ENCODE data around the gene WDR48. TPM values are rescaled to one million over a fixed set of nuclear protein-coding genes. Genes with fewer than 3 reads are reported as not detected.

WDR48 gene
- total RNA-seq, 4 donors from 2014 or later = 18.3 to 49.3 (median 25.2) TPM

GRCh38 chr3:39064646-39065045 lies 12.8 kb downstream of the WDR48 start:
- Histone ChIP-seq H3K27ac (no peak overlapping the region), H3K4me1 (peaks cover 8% of the 10 kb centered on the region), H3K9me3 (no peaks in the 10 kb centered on the region), H3K27me3 (no peaks in the 10 kb centered on the region), H3K4me3 (no peak overlapping the region), H3K36me3 (peaks cover 29% of the 10 kb centered on the region)
- DNase-seq (ENCODE audit: low spot score in 2 of 2) = no peak
- 82% methylated on average over 1 of the region's 1 CpG for whole genome bisulfite sequencing
- TF ChIP-seq POLR2A (IDR thresholded peaks at IDR 0.05) (no peak), POLR2AphosphoS5 (IDR thresholded peaks at IDR 0.05) (no peak), CTCF (IDR thresholded peaks at IDR 0.05) (no peak), EP300 (IDR thresholded peaks at IDR 0.05) (no peak)

- H3K27me3 ChIP-seq = no peaks in the 10 kb centered on the region
- no peaks in the 10 kb centered on the region for H3K9me3 ChIP-seq
- 39% methylated on average over 1 of the region's 1 CpG for WGBS
- H3K36me3 ChIP-seq = peaks cover 34% of the 10 kb centered on the region
- peaks cover 8% of the 10 kb centered on the region for H3K4me1 ChIP-seq
- H3K4me3 ChIP-seq = no peak overlapping the region
- TF ChIP-seq EP300 (IDR thresholded peaks at IDR 0.05) = no peak
- no peak for TF ChIP-seq CTCF (IDR thresholded peaks at IDR 0.05)
- no peak for TF ChIP-seq POLR2AphosphoS5 (IDR thresholded peaks at IDR 0.05)
- no peak for TF ChIP-seq POLR2A (IDR thresholded peaks at IDR 0.05)
- H3K27ac ChIP-seq = no peak overlapping the region
- DNase-seq (ENCODE audit: low spot score in 2 of 2) = no peak
Observed at GRCh38 chr3:39065197-39065596, 13.4 kb downstream of the WDR48 start.

GRCh38 chr3:39067286-39067685 lies 15.5 kb downstream of the WDR48 start:
- H3K27me3 ChIP-seq = no peaks in the 10 kb centered on the region
- WGBS = 28% methylated on average over 1 of the region's 1 CpG
- H3K27ac ChIP-seq = no peak overlapping the region
- H3K9me3 ChIP-seq = no peaks in the 10 kb centered on the region
- peaks cover 8% of the 10 kb centered on the region for H3K4me1 ChIP-seq
- H3K4me3 ChIP-seq = no peak overlapping the region
- no peak for TF ChIP-seq POLR2A (IDR thresholded peaks at IDR 0.05)
- no peak for TF ChIP-seq POLR2AphosphoS5 (IDR thresholded peaks at IDR 0.05)
- no peak for TF ChIP-seq CTCF (IDR thresholded peaks at IDR 0.05)
- TF ChIP-seq EP300 (IDR thresholded peaks at IDR 0.05) = no peak
- peaks cover 49% of the 10 kb centered on the region for H3K36me3 ChIP-seq
- DNase-seq (ENCODE audit: low spot score in 2 of 2) = no peak

GRCh38 chr3:39068556-39068955 lies 16.7 kb downstream of the WDR48 start:
- TF ChIP-seq POLR2A (IDR thresholded peaks at IDR 0.05) (no peak), EP300 (IDR thresholded peaks at IDR 0.05) (no peak), CTCF (IDR thresholded peaks at IDR 0.05) (no peak), POLR2AphosphoS5 (IDR thresholded peaks at IDR 0.05) (no peak)
- DNase-seq (ENCODE audit: low spot score in 2 of 2) = no peak
- Histone ChIP-seq H3K27me3 (no peaks in the 10 kb centered on the region), H3K36me3 (peaks cover 61% of the 10 kb centered on the region), H3K4me3 (no peak overlapping the region), H3K4me1 (peaks cover 8% of the 10 kb centered on the region), H3K27ac (no peak overlapping the region), H3K9me3 (no peaks in the 10 kb centered on the region)
- WGBS = 78% methylated on average over 3 of the region's 3 CpGs

- DNase-seq (ENCODE audit: low spot score in 2 of 2) = no peak
- TF ChIP-seq POLR2AphosphoS5 (IDR thresholded peaks at IDR 0.05) = no peak
- no peak for TF ChIP-seq CTCF (IDR thresholded peaks at IDR 0.05)
- H3K9me3 ChIP-seq = no peaks in the 10 kb centered on the region
- H3K27me3 ChIP-seq = no peaks in the 10 kb centered on the region
- 94% methylated on average over 10 of the region's 10 CpGs for WGBS
- peaks cover 79% of the 10 kb centered on the region for H3K36me3 ChIP-seq
- no peaks in the 10 kb centered on the region for H3K4me1 ChIP-seq
- H3K4me3 ChIP-seq = no peak overlapping the region
- H3K27ac ChIP-seq = no peak overlapping the region
Observed at GRCh38 chr3:39075910-39076309, 24.1 kb downstream of the WDR48 start.

Data from suprapubic skin (tissue), 4 donors.